Activated CD8-positive, alpha-beta memory T cell treated with anti-CD3 and anti-CD28 coated beads, Interleukin-2, amount 10 ng/mL, durations not matched to agents 7 days and 5 days (primary cell): ENCODE data around the gene TEDC1. TPM values are rescaled to one million over a fixed set of nuclear protein-coding genes. Genes with fewer than 3 reads are reported as not detected.

Source experiments
- ATAC-seq: fragments of 150-1000 bp; cut with Tn5 transposase; one replicate; pipeline ENCODE4 v1.10.0; 2021; ENCODE audit warnings: moderate library complexity
- CTCF ChIA-PET: fragments of 350-600 bp; sonication (Branson Sonifier 250); formaldehyde crosslinking; loops from one replicate; lab custom pipeline; 2021; ENCODE audit warnings: antibody characterized with exemption; lab: Charles Lee
- DNase-seq: peaks from one replicate; pipeline ENCODE4 v3.0.0-alpha.2; 2020
- H3K27ac Mint-ChIP-seq: one replicate; pipeline ENCODE4 v1.8.0; 2021; ENCODE audit warnings: mild to moderate bottlenecking, mixed read lengths
- H3K27me3 Mint-ChIP-seq: one replicate; pipeline ENCODE4 v1.8.0; 2021; ENCODE audit warnings: mixed read lengths
- H3K36me3 Mint-ChIP-seq: one replicate; pipeline ENCODE4 v1.8.0; 2021; ENCODE audit warnings: mild to moderate bottlenecking, mixed read lengths
- H3K4me1 Mint-ChIP-seq: one replicate; pipeline ENCODE4 v1.8.0; 2021; ENCODE audit warnings: mixed read lengths
- H3K4me3 Mint-ChIP-seq: one replicate; pipeline ENCODE4 v1.8.0; 2021; ENCODE audit warnings: mild to moderate bottlenecking, moderate library complexity, mixed read lengths
- H3K9me3 Mint-ChIP-seq: one replicate; pipeline ENCODE4 v1.8.0; 2022; ENCODE audit warnings: low read depth, mixed read lengths
- total RNA-seq, 2 experiments: library from RNA; stranded (reverse); gene quantifications; one replicate each; pipeline ENCODE4 v1.2.3, GENCODE V29; 2021

Gene TEDC1
- total RNA-seq, 2 experiments from 2014 or later, result 40.6 to 56.8 TPM

DNA sequence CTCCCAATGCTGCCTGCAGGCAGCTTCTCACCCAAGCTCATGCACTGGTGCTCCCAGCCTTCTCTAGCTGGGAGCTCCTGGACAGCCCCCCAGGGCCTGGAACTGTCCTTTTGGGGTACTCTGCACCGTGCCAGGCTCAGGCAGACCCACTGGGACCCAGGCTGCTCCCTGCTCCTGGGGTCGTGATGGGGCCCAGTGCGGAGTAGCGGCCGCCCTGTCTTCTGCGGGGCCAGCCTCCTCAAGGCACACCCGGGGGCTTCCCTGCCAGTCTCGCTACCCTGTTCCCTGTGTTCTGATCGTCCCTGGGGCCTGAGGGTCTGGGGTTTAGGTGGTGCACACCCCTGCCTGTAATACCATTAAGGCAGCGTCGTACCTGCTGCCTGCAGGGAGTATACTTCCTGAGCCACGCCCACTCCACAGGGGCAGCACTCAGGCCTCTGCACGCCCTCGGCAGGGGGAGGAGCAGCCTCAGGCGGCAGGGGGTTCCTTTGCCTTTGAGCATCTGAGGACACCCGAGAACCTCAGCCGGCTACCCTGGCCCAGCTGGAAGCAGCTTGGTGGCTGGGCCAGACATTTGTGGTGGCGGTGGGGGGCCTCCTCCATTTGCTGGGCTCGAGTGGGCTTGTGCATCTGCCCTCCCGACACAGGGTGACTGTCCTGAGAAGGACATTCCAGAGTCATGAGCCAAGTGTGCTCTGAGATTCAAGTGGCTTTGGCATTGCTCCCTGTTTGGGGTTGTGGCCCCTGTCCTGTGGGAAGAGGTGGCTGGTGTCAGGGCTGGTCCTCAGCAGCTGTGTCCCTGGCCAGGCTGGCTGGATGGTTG lies 25.6 kb upstream of the TEDC1 start:
- Mint-ChIP-seq H3K36me3 (peaks cover 8% of the 10 kb centered on the region), H3K4me1 (no peaks in the 10 kb centered on the region), H3K4me3 (no peak overlapping the region), H3K27me3 (no peaks in the 10 kb centered on the region), H3K9me3 (no peaks in the 10 kb centered on the region), H3K27ac (no peak overlapping the region)
- no peak for DNase-seq
- CTCF ChIA-PET, result no interaction called here
- ATAC-seq, result no peak

- Mint-ChIP-seq H3K27me3 (no peaks in the 10 kb centered on the region), H3K27ac (no peak overlapping the region), H3K9me3 (no peaks in the 10 kb centered on the region), H3K4me3 (no peak overlapping the region), H3K36me3 (peaks cover 5% of the 10 kb centered on the region), H3K4me1 (no peaks in the 10 kb centered on the region)
- CTCF ChIA-PET, result no interaction called here
- DNase-seq (no peak), ATAC-seq (no peak)
These were observed 24.4 kb upstream of the TEDC1 start for GRCh38 chr14:105466531-105467248.

DNA sequence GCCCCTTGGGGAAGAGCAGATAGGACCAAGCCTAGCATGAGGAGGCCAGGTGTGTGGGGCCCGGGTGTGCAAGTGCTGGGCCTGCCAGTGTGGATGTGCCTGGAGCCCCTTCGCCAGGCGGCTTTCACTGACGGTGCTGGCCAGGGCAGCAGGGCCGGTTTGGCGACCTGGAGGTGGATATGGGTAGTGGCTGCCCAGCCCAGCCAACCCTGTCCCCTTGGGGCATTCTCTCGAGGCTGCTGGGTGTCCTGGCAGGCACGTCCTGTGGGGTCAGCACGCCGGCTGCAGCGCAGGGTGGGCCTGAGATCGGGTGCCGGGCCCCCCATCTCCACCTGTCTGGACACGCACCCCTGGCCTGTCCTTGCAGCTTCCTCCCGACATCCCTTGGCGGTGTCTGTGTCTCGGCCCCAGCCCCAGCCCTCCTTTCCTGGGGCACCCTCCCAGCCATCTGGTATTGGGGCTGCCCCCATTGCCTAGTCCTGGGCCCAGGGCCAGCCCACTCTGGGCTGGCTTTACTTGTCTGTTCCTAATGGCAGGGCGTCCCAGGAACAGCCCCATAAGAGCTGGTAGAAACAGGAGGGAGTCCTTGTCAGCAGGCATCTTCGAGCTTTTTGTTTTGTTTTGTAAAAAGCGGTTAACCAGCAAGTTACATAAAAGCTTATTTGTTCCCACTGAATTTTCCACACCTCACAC lies 23.7 kb upstream of the TEDC1 start:
- Mint-ChIP-seq H3K27me3 (no peaks in the 10 kb centered on the region), H3K27ac (no peak overlapping the region), H3K4me1 (no peaks in the 10 kb centered on the region), H3K4me3 (no peak overlapping the region), H3K9me3 (no peaks in the 10 kb centered on the region), H3K36me3 (peaks cover 5% of the 10 kb centered on the region)
- DNase-seq (no peak), ATAC-seq (no peak)
- CTCF ChIA-PET, result interaction anchor here (1.1 to 1.3 kb wide), 2 partner anchors 13 to 19 kb away, joined by 3 read pairs; no protein-coding TSS in a partner anchor

DNA sequence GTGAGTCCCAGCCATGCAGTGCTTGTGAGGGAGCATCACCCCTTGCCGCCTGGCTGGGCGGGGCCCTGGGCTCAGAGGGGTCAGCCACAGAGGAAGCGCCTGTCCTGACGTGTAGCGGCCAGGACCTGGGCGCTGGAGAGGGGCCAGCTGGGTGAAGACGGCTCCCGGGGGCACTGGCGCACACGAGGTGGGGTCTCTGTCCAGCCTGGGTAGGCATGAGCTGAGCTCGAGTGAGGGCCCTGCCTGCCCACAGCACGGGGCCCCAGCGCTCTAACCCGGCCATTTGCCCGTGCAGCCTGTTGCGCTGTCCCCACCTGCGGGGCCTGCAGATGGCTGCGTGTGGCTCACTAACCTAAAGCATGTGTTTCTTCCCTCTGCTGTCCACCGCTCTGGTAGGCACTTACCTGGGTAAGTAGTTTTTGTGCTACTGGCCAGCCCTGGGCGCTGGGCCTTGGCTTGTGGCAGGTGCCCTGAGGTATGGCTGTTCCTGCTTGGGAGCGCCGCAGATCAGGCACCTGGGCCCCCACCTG lies 23.0 kb upstream of the TEDC1 start:
- no peak overlapping the region for H3K4me3 Mint-ChIP-seq
- no peak overlapping the region for H3K27ac Mint-ChIP-seq
- H3K27me3 Mint-ChIP-seq, result no peaks in the 10 kb centered on the region
- no peak for DNase-seq
- H3K4me1 Mint-ChIP-seq, result no peaks in the 10 kb centered on the region
- no peak for ATAC-seq
- no peaks in the 10 kb centered on the region for H3K9me3 Mint-ChIP-seq
- H3K36me3 Mint-ChIP-seq, result peaks cover 4% of the 10 kb centered on the region
- CTCF ChIA-PET, result interaction anchor here (1.1 to 1.3 kb wide), 2 partner anchors 13 to 20 kb away, joined by 3 read pairs; no protein-coding TSS in a partner anchor

DNA sequence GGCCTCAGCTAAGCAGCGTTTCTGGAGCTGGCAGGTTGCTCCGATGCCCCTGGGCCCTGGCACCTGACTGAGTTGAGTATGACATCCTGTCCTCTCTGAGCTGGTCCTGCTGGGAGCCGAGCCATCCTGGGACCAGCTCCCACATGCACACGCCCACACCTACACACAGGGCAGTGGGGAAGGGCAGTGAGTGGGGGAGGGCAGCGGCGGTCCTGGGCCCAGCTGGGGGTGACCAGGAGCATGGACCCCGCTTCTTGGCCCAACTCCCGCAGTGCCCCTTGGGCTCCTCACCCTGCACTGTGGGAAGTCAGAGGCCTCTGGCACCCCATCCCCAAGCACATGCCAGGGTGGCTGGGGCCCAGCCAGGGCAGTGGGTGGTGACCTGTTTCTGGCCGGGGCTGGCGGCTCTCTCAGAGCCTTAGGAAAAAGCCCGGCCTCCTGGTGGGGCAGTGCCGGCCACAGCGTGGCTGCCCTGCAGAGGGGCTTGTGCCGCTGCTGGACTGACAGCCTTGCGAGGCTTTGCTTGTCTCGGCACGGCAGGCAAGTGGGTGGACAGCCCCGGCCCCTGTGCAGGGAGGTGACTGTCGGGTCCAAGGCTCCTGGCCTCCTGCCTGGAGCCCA lies 22.3 kb upstream of the TEDC1 start:
- no peaks in the 10 kb centered on the region for H3K4me1 Mint-ChIP-seq
- CTCF ChIA-PET, result interaction anchor here (1.3 kb wide), 1 partner anchor 12 kb away, joined by 3 read pairs; no protein-coding TSS in a partner anchor
- ATAC-seq (no peak), DNase-seq (no peak)
- no peaks in the 10 kb centered on the region for H3K9me3 Mint-ChIP-seq
- H3K36me3 Mint-ChIP-seq, result peaks cover 3% of the 10 kb centered on the region
- no peaks in the 10 kb centered on the region for H3K27me3 Mint-ChIP-seq
- H3K27ac Mint-ChIP-seq, result no peak overlapping the region
- no peak overlapping the region for H3K4me3 Mint-ChIP-seq

- Mint-ChIP-seq H3K4me3 (no peak overlapping the region), H3K27me3 (no peaks in the 10 kb centered on the region), H3K4me1 (no peaks in the 10 kb centered on the region), H3K27ac (no peak overlapping the region), H3K9me3 (no peaks in the 10 kb centered on the region), H3K36me3 (no peaks in the 10 kb centered on the region)
- ATAC-seq, result no peak
- no peak for DNase-seq
- CTCF ChIA-PET, result interaction anchor here (0.9 to 1.2 kb wide), 3 partner anchors 11 to 75 kb away, joined by 3 to 5 read pairs (median 4); no protein-coding TSS in a partner anchor
These were observed 21.3 kb upstream of the TEDC1 start for GRCh38 chr14:105469456-105470349.

DNA sequence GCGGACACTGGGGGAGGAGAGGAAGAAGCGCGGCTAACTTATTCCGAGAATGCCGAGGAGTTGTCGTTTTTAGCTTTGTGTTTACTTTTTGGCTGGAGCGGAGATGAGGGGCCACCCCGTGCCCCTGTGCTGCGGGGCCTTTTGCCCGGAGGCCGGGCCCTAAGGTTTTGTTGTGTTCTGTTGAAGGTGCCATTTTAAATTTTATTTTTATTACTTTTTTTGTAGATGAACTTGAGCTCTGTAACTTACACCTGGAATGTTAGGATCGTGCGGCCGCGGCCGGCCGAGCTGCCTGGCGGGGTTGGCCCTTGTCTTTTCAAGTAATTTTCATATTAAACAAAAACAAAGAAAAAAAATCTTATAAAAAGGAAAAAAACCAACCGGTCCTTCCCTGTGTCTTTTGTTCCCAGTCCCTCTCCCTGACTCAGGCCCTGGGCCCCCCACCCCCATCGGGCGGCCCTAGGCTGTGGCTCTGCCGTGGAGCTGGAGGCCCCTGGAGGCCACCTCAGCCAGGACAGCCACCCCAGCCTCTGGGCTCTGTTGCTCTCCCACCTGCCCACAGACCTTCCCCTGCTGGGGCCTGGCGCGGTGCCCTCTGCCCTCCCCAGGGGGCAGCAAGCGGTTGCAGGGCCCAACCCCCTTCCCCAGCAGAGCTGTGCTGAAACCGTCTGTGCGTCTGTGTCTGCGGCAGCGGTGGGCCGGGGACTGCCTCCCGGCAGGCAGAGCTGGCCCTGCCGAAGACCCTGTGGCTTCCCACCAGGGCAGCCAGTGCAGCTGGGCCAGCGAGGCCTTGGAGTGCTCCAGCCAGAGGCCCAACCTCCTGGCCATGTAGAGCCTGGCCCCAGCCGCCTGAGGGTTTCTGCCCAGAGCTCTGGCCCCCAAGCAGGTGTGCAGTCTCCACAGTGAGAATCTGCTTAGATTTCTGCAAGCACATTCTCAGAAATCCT lies 20.4 kb upstream of the TEDC1 start:
- no peak for DNase-seq
- Mint-ChIP-seq H3K9me3 (no peaks in the 10 kb centered on the region), H3K27me3 (peaks cover 4% of the 10 kb centered on the region), H3K27ac (no peak overlapping the region), H3K4me1 (no peaks in the 10 kb centered on the region), H3K4me3 (no peak overlapping the region), H3K36me3 (no peaks in the 10 kb centered on the region)
- CTCF ChIA-PET, result interaction anchor here (0.9 to 2.0 kb wide), 4 partner anchors 10 to 74 kb away, joined by 3 to 5 read pairs (median 4); no protein-coding TSS in a partner anchor
- ATAC-seq, result no peak

- H3K4me3 Mint-ChIP-seq, result no peak overlapping the region
- DNase-seq (no peak), ATAC-seq (no peak)
- CTCF ChIA-PET, result interaction anchor here (1.2 to 2.0 kb wide), 3 partner anchors 9 to 23 kb away, joined by 4 to 15 read pairs (median 5); no protein-coding TSS in a partner anchor
- H3K4me1 Mint-ChIP-seq, result no peaks in the 10 kb centered on the region
- no peaks in the 10 kb centered on the region for H3K36me3 Mint-ChIP-seq
- no peak overlapping the region for H3K27ac Mint-ChIP-seq
- H3K9me3 Mint-ChIP-seq, result no peaks in the 10 kb centered on the region
- H3K27me3 Mint-ChIP-seq, result peaks cover 11% of the 10 kb centered on the region
These were observed 19.7 kb upstream of the TEDC1 start for GRCh38 chr14:105471297-105471821.

DNA sequence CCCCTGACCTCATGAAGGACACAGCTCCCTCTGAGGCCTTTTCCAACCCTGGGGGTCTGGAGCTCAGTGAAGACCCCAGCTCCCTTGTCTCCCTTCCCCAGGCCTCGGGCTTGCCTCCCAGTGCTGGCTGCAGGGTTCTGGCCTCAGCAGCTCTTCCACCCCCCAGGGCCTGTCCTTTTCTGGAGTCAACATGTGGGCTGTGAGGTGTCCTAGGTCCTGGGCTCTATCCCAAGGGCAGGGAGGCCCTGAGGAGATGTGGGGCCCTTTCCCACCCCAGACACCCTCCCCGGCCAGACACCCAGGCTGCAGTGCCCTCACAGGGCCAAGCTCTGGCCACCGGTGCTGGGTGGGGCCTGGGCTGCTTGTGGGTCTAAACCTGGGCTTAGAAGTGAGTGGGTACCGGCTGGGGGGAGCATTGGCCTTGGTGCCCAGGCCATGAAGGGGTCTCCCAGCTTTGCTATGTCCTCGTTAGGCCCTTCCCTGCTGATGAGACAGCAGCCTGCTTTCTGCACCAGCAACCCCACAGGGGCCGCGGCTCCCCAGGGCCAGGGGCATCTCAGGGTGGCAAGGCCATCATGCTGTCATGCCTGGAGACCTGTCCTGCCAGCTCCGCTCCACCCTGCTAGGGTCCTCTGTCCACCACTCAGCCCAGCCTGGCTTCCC lies 19.1 kb upstream of the TEDC1 start:
- no peak for DNase-seq
- no peak overlapping the region for H3K4me3 Mint-ChIP-seq
- H3K27me3 Mint-ChIP-seq, result peaks cover 15% of the 10 kb centered on the region
- CTCF ChIA-PET, result interaction anchor here (1.2 to 2.5 kb wide), 4 partner anchors 9 to 98 kb away, joined by 3 to 15 read pairs (median 8); no protein-coding TSS in a partner anchor
- ATAC-seq, result no peak
- H3K27ac Mint-ChIP-seq, result no peak overlapping the region
- H3K9me3 Mint-ChIP-seq, result no peaks in the 10 kb centered on the region
- no peaks in the 10 kb centered on the region for H3K4me1 Mint-ChIP-seq
- no peaks in the 10 kb centered on the region for H3K36me3 Mint-ChIP-seq

DNA sequence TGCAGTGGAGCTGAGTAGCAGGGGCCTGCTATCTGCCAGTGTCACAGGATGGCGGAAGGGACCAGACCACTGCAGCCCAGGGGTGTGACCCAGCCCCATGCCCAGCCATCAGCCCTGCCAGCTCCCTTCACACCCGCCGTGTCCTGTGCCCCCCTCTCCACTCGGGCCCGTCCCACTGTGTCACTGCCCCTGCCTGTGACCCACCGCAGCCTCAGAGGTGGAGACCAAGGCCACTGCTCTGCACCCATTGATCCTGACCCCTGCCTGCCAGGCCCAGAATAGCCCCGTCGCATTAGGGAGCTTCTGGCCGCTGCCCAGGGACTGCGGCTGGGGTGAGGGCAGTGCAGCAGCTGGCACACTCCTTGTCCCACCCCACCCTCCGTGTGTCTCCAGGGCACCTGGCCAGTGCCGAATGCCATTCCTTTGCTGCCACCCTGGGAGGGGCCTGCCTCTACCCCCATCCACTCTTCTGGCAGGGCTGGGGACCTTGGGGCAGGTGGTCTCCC lies 18.5 kb upstream of the TEDC1 start:
- no peak overlapping the region for H3K4me3 Mint-ChIP-seq
- H3K27ac Mint-ChIP-seq, result no peak overlapping the region
- no peak for DNase-seq

More for the DNA sequence above, 18.5 kb upstream of the TEDC1 start:
- H3K9me3 Mint-ChIP-seq, result no peaks in the 10 kb centered on the region
- no peaks in the 10 kb centered on the region for H3K4me1 Mint-ChIP-seq
- no peak for ATAC-seq
- H3K36me3 Mint-ChIP-seq, result peaks cover 2% of the 10 kb centered on the region
- peaks cover 21% of the 10 kb centered on the region for H3K27me3 Mint-ChIP-seq
- CTCF ChIA-PET, result interaction anchor here (1.2 to 2.5 kb wide), 4 partner anchors 8 to 99 kb away, joined by 3 to 15 read pairs (median 8); no protein-coding TSS in a partner anchor
